Measurements from ENCODE around the gene CENPT. TPM values are rescaled to one million over a fixed set of nuclear protein-coding genes. Genes with fewer than 3 reads are reported as not detected.

CENPT gene
- total RNA-seq, 1 experiment from 2014 or later = 54.3 TPM

DNA sequence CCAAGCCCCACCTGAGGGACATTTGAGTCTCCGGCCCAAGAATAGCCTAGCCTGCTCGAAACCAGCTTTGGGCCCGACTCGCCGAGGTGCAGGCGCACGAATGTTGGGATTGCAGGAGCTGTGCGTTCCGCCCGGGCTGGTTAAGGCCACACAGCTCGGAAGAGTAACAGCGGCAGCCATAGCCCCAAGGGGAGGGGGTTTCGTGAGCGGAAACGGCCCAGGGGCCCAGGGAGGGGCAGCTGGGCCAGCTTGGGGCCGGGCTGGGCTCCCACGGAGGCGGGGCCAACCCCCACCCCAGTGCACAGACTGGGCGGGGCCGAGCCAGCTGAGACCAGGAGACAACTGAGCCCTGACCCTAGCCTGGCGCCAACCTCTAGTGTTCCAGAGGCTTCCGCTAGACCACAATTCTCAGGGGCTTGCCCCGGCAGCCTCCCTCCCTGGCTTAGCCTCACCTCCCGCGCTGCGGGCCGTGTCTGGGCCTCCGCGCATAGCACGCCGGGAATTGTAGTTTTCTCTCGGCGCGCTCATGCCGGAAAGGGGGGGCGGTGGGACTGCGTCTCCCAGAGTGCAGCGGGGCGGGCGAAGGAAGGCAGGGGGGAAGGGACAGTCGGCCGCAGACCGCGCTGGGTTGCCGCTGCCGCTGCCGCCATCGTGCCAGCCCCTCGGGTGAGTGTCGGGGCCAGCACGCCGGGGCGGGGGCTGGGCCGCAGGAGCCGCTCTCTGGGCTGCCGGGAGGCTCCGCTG lies 1.0 kb downstream of the CENPT start, which contains the start of gene NUTF2:
NUTF2 (plus strand) TSS at position 614 of the 744 bp plus-strand sequence. CDS start 18,198 bp downstream, outside the sequence.
- no TSS peak for BruUV-seq (replicated peaks)
- intact Hi-C loops (cut with micrococcal nuclease; ENCODE audit: unreplicated experiment) = no loop called here
- Mint-ChIP-seq H3K9me3 (ENCODE audit: low read depth, unreplicated experiment) (no peaks in the 10 kb centered on the region), H3K36me3 (ENCODE audit: insufficient read depth, unreplicated experiment) (peaks cover 69% of the 10 kb centered on the region), H3K4me1 (ENCODE audit: low read depth, unreplicated experiment) (peaks cover 25% of the 10 kb centered on the region), H3K27ac (ENCODE audit: unreplicated experiment) (peak within 1 kb of the TSS; percentile 90), H3K27me3 (ENCODE audit: unreplicated experiment) (no peaks in the 10 kb centered on the region), H3K4me3 (ENCODE audit: low read depth, unreplicated experiment) (peak within 1 kb of the TSS; percentile 87)
- peak; percentile 98 for DNase-seq
- CTCF ChIA-PET = interaction anchor here (0.6 to 1.3 kb wide), 3 partner anchors 13 to 92 kb away, joined by 4 to 6 read pairs (median 4); no protein-coding TSS in a partner anchor
- TF ChIP-seq, protein P1, sequence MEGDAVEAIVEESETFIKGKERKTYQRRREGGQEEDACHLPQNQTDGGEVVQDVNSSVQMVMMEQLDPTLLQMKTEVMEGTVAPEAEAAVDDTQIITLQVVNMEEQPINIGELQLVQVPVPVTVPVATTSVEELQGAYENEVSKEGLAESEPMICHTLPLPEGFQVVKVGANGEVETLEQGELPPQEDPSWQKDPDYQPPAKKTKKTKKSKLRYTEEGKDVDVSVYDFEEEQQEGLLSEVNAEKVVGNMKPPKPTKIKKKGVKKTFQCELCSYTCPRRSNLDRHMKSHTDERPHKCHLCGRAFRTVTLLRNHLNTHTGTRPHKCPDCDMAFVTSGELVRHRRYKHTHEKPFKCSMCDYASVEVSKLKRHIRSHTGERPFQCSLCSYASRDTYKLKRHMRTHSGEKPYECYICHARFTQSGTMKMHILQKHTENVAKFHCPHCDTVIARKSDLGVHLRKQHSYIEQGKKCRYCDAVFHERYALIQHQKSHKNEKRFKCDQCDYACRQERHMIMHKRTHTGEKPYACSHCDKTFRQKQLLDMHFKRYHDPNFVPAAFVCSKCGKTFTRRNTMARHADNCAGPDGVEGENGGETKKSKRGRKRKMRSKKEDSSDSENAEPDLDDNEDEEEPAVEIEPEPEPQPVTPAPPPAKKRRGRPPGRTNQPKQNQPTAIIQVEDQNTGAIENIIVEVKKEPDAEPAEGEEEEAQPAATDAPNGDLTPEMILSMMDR (IDR thresholded peaks at IDR 0.05; ENCODE audit: unreplicated experiment) = no peak

DNA sequence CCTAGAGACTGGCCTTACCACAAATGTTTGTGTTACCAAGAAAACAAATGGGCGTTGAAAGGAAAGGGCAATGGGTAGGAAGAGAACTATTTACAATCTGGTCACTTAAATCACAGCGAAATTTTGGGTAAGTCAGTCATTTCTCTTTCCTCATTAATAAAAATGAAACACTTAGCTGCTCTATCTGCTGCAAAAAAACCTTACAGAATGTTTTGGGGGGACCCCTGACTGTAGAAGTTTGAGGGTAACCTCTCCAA lies 1.5 kb downstream of the CENPT start:
- intact Hi-C loops (cut with micrococcal nuclease; ENCODE audit: unreplicated experiment) = no loop called here
- TSS peak; percentile 65 for BruUV-seq (replicated peaks)
- DNase-seq = no peak
- Mint-ChIP-seq H3K36me3 (ENCODE audit: insufficient read depth, unreplicated experiment) (peaks cover 71% of the 10 kb centered on the region), H3K9me3 (ENCODE audit: low read depth, unreplicated experiment) (no peaks in the 10 kb centered on the region), H3K4me1 (ENCODE audit: low read depth, unreplicated experiment) (peaks cover 25% of the 10 kb centered on the region), H3K27ac (ENCODE audit: unreplicated experiment) (peak overlapping the region; percentile 90), H3K27me3 (ENCODE audit: unreplicated experiment) (no peaks in the 10 kb centered on the region), H3K4me3 (ENCODE audit: low read depth, unreplicated experiment) (peak overlapping the region; percentile 87)
- TF ChIP-seq, protein P1 (IDR thresholded peaks at IDR 0.05; ENCODE audit: unreplicated experiment) = no peak
- CTCF ChIA-PET = interaction anchor here (0.6 to 1.6 kb wide), 4 partner anchors 12 to 92 kb away, joined by 4 to 6 read pairs (median 5); no protein-coding TSS in a partner anchor

DNA sequence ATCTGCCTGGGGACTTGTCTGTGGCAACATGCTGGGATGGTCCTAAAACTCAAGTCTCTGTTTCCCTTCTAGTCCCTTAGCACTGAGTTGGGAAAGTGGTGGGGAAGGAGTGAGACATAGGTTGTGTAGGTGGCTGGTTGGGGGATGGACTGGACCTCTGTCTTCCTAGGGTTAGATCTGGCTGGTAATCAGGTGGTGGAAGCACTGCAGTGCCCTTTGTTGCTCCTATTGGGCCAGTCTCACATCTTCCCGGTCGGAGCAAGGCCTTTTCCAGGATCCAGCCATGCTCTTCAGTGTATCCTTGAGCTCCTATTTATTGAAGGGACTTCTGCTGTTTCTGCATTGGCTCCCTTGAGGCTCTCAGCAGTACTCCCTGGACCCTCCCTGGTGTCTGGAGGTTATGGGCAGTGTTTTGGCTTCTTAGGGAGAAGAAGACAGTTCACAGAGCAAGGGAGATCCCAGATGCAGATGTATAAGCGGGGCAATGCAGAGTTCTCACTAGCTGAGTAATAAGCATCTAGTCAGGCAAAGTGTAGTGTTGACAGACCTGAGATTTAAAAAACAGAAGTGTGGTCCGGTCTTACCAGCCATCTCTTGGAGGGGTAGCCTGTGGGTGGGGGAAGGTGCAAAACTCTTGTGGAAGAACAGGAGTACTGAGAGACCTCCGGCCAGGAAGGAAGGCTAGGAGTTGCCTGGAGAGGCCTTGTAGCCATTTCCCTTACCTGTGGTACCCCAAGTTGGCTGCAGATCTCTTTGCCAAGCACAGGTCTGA lies 2.0 kb downstream of the CENPT start:
- no peak for DNase-seq
- peaks cover 25% of the 10 kb centered on the region for H3K4me1 Mint-ChIP-seq (ENCODE audit: low read depth, unreplicated experiment)
- H3K27ac Mint-ChIP-seq (ENCODE audit: unreplicated experiment) = peak overlapping the region; percentile 90
- no peaks in the 10 kb centered on the region for H3K9me3 Mint-ChIP-seq (ENCODE audit: low read depth, unreplicated experiment)
- TF ChIP-seq, protein P1 (IDR thresholded peaks at IDR 0.05; ENCODE audit: unreplicated experiment) = no peak
- H3K27me3 Mint-ChIP-seq (ENCODE audit: unreplicated experiment) = no peaks in the 10 kb centered on the region
- intact Hi-C loops (cut with micrococcal nuclease; ENCODE audit: unreplicated experiment) = no loop called here
- BruUV-seq (replicated peaks) = no TSS peak
- CTCF ChIA-PET = interaction anchor here (0.6 to 1.6 kb wide), 3 partner anchors 11 to 93 kb away, joined by 3 to 6 read pairs (median 4); no protein-coding TSS in a partner anchor
- peak overlapping the region; percentile 87 for H3K4me3 Mint-ChIP-seq (ENCODE audit: low read depth, unreplicated experiment)
- H3K36me3 Mint-ChIP-seq (ENCODE audit: insufficient read depth, unreplicated experiment) = peaks cover 68% of the 10 kb centered on the region

DNA sequence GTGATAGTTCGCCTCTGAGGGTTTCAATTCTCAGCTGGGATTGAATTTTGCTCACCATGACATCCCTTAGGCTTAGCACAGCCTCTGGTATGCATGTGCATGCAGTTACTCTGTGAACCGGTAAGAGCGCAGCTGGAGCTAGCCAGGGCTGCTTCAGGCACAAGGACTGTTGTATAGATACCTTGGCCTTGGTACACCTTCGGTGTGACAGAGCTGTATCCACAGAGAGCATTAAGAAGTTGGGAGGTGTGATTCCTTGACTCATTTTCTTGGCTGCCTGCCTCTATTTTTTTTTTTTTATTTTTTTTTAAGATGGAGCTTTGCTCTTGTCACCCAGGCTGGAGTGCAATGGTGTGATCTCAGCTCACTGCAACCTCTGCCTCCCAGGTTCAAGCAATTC lies 3.0 kb downstream of the CENPT start:
- CTCF ChIA-PET = interaction anchor here (1.1 to 1.6 kb wide), 2 partner anchors 10 to 14 kb away, joined by 3 to 6 read pairs; no protein-coding TSS in a partner anchor
- DNase-seq = no peak
- intact Hi-C loops (cut with micrococcal nuclease; ENCODE audit: unreplicated experiment) = no loop called here
- H3K27me3 Mint-ChIP-seq (ENCODE audit: unreplicated experiment) = no peaks in the 10 kb centered on the region
- BruUV-seq (replicated peaks) = no TSS peak
- no peak overlapping the region for H3K4me3 Mint-ChIP-seq (ENCODE audit: low read depth, unreplicated experiment)
- H3K4me1 Mint-ChIP-seq (ENCODE audit: low read depth, unreplicated experiment) = peaks cover 25% of the 10 kb centered on the region
- H3K27ac Mint-ChIP-seq (ENCODE audit: unreplicated experiment) = no peak overlapping the region
- H3K36me3 Mint-ChIP-seq (ENCODE audit: insufficient read depth, unreplicated experiment) = peaks cover 58% of the 10 kb centered on the region
- no peaks in the 10 kb centered on the region for H3K9me3 Mint-ChIP-seq (ENCODE audit: low read depth, unreplicated experiment)
- TF ChIP-seq, protein P1 (IDR thresholded peaks at IDR 0.05; ENCODE audit: unreplicated experiment) = no peak

Data from Calu3 (cell line).